Measurements from ENCODE around the gene OR2AE1. TPM values are rescaled to one million over a fixed set of nuclear protein-coding genes. Genes with fewer than 3 reads are reported as not detected.
A peak's percentile ranks its signal among the peaks of the same experiment; 100 is the strongest.

The OR2AE1 gene
- total and polyA plus RNA-seq, 2 of the 13 experiments (the other 11 are each of a cell fraction or from before 2014, with no cell fraction given) = not detected

GRCh38 chr7:99919814-99920112 is 42.9 kb upstream of the OR2AE1 start (continued):
- TF ChIP-seq ZBTB7B (CRISPR knock-in tag; IDR thresholded peaks at IDR 0.05) = 0 out of 2 replicates have a peak, but pooled peaks have one; percentile 17
- TF ChIP-seq ATF6 (CRISPR knock-in tag; conservative IDR thresholded peaks at IDR 0.05) = no peak
- no peak for TF ChIP-seq ZBTB39 (CRISPR knock-in tag; IDR thresholded peaks at IDR 0.05)
- no peak for TF ChIP-seq KLF16 (CRISPR knock-in tag; IDR thresholded peaks at IDR 0.05)
- no peak for TF ChIP-seq SOX5 (CRISPR knock-in tag; IDR thresholded peaks at IDR 0.05; ENCODE audit: borderline replicate concordance)
- TF ChIP-seq GPN1 (CRISPR knock-in tag; IDR thresholded peaks at IDR 0.05; ENCODE audit: borderline replicate concordance) = no peak
- TF ChIP-seq IKZF1 (IDR thresholded peaks at IDR 0.05) = no peak
- no peak for TF ChIP-seq ZNF510 (CRISPR knock-in tag; IDR thresholded peaks at IDR 0.05; ENCODE audit: low read depth)
- 0 out of 2 replicates have a peak, but pooled peaks have one; percentile 13 for TF ChIP-seq HDAC1 (CRISPR knock-in tag; IDR thresholded peaks at IDR 0.05)
- TF ChIP-seq FOXP1 (IDR thresholded peaks at IDR 0.05) = no peak
- TF ChIP-seq FOXP1 (CRISPR knock-in tag; IDR thresholded peaks at IDR 0.05) = no peak
- no peak for TF ChIP-seq ZNF451 (CRISPR knock-in tag; IDR thresholded peaks at IDR 0.05)
- TF ChIP-seq ATF1 (CRISPR knock-in tag; IDR thresholded peaks at IDR 0.05) = 0 out of 2 replicates have a peak, but pooled peaks have one; percentile 1
- no peak for TF ChIP-seq SAP130 (CRISPR knock-in tag; IDR thresholded peaks at IDR 0.05; ENCODE audit: low read depth)
- TF ChIP-seq CCAR2 (optimal IDR thresholded peaks at IDR 0.05; ENCODE audit: low read depth, low read length) = no peak
- peak; percentile 6; the same call in 1 of the 2 replicates for TF ChIP-seq SALL1 (CRISPR knock-in tag; IDR thresholded peaks at IDR 0.05)
- no peak for TF ChIP-seq MAZ (IDR thresholded peaks at IDR 0.05; ENCODE audit: borderline replicate concordance, low read depth, low read length)
- no peak for TF ChIP-seq MAZ (CRISPR knock-in tag; IDR thresholded peaks at IDR 0.05; ENCODE audit: low read depth)
- no peak for TF ChIP-seq CREB1 (IDR thresholded peaks at IDR 0.05)
- TF ChIP-seq CREB1 (CRISPR knock-in tag; IDR thresholded peaks at IDR 0.05) = no peak
- no peak for TF ChIP-seq RELA (CRISPR knock-in tag; IDR thresholded peaks at IDR 0.05)
- TF ChIP-seq E2F1 (CRISPR knock-in tag; IDR thresholded peaks at IDR 0.05) = no peak
- TF ChIP-seq NFAT5 (CRISPR knock-in tag; IDR thresholded peaks at IDR 0.05) = no peak
- no peak for TF ChIP-seq ZNF225 (CRISPR knock-in tag; IDR thresholded peaks at IDR 0.05)
